ENCODE measurements around the gene N4BP3. TPM values are rescaled to one million over a fixed set of nuclear protein-coding genes. Genes with fewer than 3 reads are reported as not detected.
"Not testable (repeated sequence)": the region's sequence is repeated elsewhere in the genome, so short reads cannot be mapped to it uniquely, and the experiment has no call there.

Gene N4BP3
- total and polyA plus RNA-seq, 12 donors: 0.31 to 2.6 (median 0.89) TPM

GRCh38 chr5:178086266-178086665, 27.1 kb upstream of the N4BP3 start:
- intact Hi-C loops (cut with DNase I): no loop called here
- H3K4me3 ChIP-seq: no peak overlapping the region

GRCh38 chr5:178087199-178087598, 26.1 kb upstream of the N4BP3 start:
- H3K27ac ChIP-seq; H3K36me3 ChIP-seq (replicated peaks in 1 of 2); H3K9me3 ChIP-seq (replicated peaks in 1 of 3); H3K27me3 ChIP-seq; H3K4me3 ChIP-seq; H3K4me1 ChIP-seq (replicated peaks in 1 of 2); intact Hi-C loops (cut with DNase I); DNase-seq: not testable (repeated sequence)
- 79 to 89% (median 80%) methylated on average over 5 of the region's 5 CpGs for WGBS, 4 donors

More at GRCh38 chr5:178086266-178086665, 27.1 kb upstream of the N4BP3 start:
- Histone ChIP-seq H3K27ac (no peak overlapping the region), H3K4me1 (replicated peaks in 1 of 2) (no peaks in the 10 kb centered on the region), H3K9me3 (replicated peaks in 1 of 3) (no peaks in the 10 kb centered on the region), H3K36me3 (replicated peaks in 1 of 2) (no peaks in the 10 kb centered on the region), H3K27me3 (peaks cover 5% of the 10 kb centered on the region)
- TF ChIP-seq POLR2A (IDR thresholded peaks at IDR 0.05) (no peak), CTCF (IDR thresholded peaks at IDR 0.05) (no peak)
- WGBS, 4 donors: 37 to 63% (median 46%) methylated on average over 14 to 25 of the region's 25 CpGs
- no peak for DNase-seq

- Histone ChIP-seq H3K9me3 (replicated peaks in 1 of 3) (no peaks in the 10 kb centered on the region), H3K27ac (no peak overlapping the region), H3K4me1 (replicated peaks in 1 of 2) (no peaks in the 10 kb centered on the region), H3K27me3 (peaks cover 5% of the 10 kb centered on the region), H3K36me3 (replicated peaks in 1 of 2) (no peaks in the 10 kb centered on the region), H3K4me3 (no peak overlapping the region)
- intact Hi-C loops (cut with DNase I): no loop called here
- TF ChIP-seq CTCF (IDR thresholded peaks at IDR 0.05): no peak
- no peak for TF ChIP-seq POLR2A (IDR thresholded peaks at IDR 0.05)
- WGBS, 4 donors: 76 to 91% (median 89%) methylated on average over 6 of the region's 6 CpGs
- DNase-seq: no peak
Observed at GRCh38 chr5:178090856-178091255, 22.5 kb upstream of the N4BP3 start.

GRCh38 chr5:178093134-178093533, 20.2 kb upstream of the N4BP3 start:
- intact Hi-C loops (cut with DNase I): no loop called here
- TF ChIP-seq POLR2A (IDR thresholded peaks at IDR 0.05) (no peak), CTCF (IDR thresholded peaks at IDR 0.05) (no peak)
- H3K27ac ChIP-seq: no peak overlapping the region
- no peaks in the 10 kb centered on the region for H3K9me3 ChIP-seq (replicated peaks in 1 of 3)
- no peaks in the 10 kb centered on the region for H3K36me3 ChIP-seq (replicated peaks in 1 of 2)
- DNase-seq: no peak
- H3K4me3 ChIP-seq: no peak overlapping the region
- no peaks in the 10 kb centered on the region for H3K4me1 ChIP-seq (replicated peaks in 1 of 2)
- 66 to 79% (median 74%) methylated on average over 2 of the region's 2 CpGs for WGBS, 4 donors
- peaks cover 5% of the 10 kb centered on the region for H3K27me3 ChIP-seq

GRCh38 chr5:178094345-178094744, 19.0 kb upstream of the N4BP3 start:
- Histone ChIP-seq H3K4me1 (replicated peaks in 1 of 2) (no peaks in the 10 kb centered on the region), H3K27ac (no peak overlapping the region), H3K36me3 (replicated peaks in 1 of 2) (no peaks in the 10 kb centered on the region), H3K4me3 (no peak overlapping the region), H3K9me3 (replicated peaks in 1 of 3) (no peaks in the 10 kb centered on the region), H3K27me3 (peaks cover 4% of the 10 kb centered on the region)
- DNase-seq: no peak
- TF ChIP-seq CTCF (IDR thresholded peaks at IDR 0.05): no peak
- TF ChIP-seq POLR2A (IDR thresholded peaks at IDR 0.05): no peak
- 82 to 85% (median 84%) methylated on average over 9 of the region's 9 CpGs for WGBS, 4 donors
- intact Hi-C loops (cut with DNase I): no loop called here
